ENCODE measurements around the gene SENP1.
"Not testable (repeated sequence)": the region's sequence is repeated elsewhere in the genome, so short reads cannot be mapped to it uniquely, and the experiment has no call there.

SENP1 gene

DNA sequence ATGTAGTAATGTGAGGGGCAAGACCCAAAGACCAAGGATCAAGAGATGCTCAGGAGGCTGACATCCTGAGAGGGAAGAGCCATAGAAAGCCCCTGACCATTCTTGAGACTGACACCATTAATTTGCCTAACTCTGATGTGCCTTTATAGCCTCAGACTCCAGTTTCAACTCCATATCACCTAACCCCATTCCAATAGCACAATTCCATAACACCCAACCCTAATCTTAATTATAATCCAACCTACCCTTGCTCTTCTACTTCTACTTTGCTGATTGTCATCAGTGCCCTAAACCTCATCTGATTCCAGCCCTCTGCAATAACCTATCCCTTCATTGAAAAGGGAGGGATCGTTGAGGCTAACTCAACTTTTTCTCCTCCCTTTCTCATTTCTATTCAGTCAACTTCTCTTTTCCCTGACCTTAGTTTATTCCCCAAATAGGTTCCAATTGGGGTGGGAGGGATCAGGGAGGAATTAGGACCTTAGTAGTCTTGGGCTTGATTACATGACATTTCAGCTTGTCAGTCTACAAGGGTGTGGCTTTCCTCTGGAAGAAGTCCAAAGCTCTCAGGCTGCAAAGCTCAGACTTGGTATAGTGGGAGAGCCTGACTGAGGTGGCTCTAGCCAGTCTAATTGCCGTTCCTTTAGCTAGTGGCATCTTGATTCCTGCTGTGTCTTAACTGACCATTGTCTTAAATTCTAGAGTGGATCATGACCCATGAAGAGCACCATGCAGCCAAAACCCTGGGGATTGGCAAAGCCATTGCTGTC lies 16.4 kb upstream of the SENP1 start:
- TF ChIP-seq, protein P1, sequence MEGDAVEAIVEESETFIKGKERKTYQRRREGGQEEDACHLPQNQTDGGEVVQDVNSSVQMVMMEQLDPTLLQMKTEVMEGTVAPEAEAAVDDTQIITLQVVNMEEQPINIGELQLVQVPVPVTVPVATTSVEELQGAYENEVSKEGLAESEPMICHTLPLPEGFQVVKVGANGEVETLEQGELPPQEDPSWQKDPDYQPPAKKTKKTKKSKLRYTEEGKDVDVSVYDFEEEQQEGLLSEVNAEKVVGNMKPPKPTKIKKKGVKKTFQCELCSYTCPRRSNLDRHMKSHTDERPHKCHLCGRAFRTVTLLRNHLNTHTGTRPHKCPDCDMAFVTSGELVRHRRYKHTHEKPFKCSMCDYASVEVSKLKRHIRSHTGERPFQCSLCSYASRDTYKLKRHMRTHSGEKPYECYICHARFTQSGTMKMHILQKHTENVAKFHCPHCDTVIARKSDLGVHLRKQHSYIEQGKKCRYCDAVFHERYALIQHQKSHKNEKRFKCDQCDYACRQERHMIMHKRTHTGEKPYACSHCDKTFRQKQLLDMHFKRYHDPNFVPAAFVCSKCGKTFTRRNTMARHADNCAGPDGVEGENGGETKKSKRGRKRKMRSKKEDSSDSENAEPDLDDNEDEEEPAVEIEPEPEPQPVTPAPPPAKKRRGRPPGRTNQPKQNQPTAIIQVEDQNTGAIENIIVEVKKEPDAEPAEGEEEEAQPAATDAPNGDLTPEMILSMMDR (conservative IDR thresholded peaks at IDR 0.05): no peak
- TF ChIP-seq ZFX (IDR thresholded peaks at IDR 0.05): no peak
- H3K27ac ChIP-seq: no peak overlapping the region

DNA sequence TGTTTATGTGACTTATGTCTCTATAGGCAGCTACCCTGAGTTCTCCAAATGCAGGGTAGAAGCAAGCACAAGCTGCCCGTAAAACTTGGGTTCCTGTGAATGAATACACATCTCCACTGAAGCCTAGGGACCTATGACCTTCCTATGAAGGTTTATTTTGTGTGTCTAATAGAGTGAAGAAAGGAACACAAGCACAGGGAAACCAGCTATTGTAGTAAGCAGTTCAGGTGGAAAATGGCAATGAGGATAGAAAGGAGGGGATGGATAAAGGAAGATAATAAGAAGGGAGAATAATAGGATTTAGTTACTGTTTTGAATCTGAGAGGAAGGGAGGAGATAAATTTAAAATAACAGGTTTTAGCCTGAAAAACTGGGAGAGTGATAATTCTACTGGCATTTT lies 15.6 kb upstream of the SENP1 start:
- TF ChIP-seq, protein P1 (conservative IDR thresholded peaks at IDR 0.05): no peak
- no peak for TF ChIP-seq ZFX (IDR thresholded peaks at IDR 0.05)

DNA sequence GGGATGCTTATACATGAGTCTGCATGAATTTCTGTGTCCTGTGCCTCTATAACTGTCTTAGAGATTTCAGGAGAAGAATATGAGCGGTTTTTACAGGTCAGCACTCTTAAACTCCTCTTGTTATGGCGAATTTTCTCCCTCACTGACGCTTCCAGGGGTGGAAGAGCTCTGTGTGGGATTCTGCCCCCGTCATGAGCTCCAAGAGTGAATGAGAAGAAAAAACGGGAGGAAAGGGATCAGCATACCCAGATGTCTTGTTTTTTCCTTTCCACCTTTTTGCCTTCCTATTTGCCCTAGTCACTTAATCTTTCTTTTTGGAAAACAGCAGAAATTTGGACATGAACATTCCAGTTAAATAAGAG lies 13.9 kb upstream of the SENP1 start:
- H3K27ac ChIP-seq: peak overlapping the region; percentile 77
- TF ChIP-seq ZFX (IDR thresholded peaks at IDR 0.05): no peak
- TF ChIP-seq, protein P1 (conservative IDR thresholded peaks at IDR 0.05): no peak

More for the DNA sequence above, 15.6 kb upstream of the SENP1 start:
- H3K27ac ChIP-seq: no peak overlapping the region

DNA sequence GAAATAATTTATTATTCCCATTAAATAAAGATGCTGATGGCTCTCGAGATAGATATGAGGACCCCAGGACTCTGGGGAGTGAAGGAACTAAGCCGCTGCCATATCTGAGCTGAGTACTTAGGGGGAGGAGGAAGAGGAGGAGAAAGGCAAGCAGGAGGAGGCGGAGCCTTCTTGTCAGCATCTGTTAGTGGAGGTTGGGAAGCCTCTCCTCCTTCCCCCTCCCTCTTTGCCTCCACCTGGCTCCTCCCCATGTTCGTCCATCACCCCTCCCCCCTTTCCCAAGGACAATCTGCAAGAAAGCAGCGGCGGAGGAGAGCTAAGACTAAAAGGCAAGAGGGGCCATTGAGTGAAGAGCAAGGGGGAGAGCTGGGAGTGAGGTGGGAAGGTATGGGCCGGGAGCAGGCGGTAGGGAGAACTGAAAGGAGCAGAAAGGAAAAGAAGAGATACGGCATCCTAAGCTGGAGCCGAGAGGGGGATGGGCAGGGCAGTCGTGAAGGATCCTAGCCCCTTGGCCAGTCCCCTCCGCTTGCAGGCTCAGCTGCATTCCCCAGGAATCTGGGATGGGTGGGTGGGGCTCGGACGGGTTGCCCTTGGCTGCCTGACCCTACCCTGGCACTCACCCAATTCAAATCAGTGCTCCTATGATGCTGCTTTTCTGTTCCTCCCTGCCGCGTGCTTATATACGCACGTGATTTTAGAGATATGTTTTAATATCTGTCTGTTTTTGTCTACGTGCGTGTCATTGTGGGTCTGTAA lies 13.4 kb upstream of the SENP1 start, which contains the start of gene PFKM:
Gene PFKM (plus strand): TSS at position 287 of the 756 bp plus-strand sequence. CDS start 3,411 bp downstream, outside the sequence.
- H3K27ac ChIP-seq: peak within 1 kb of the TSS; percentile 77
- TF ChIP-seq, protein P1 (conservative IDR thresholded peaks at IDR 0.05): no peak
- TF ChIP-seq ZFX (IDR thresholded peaks at IDR 0.05): no peak

DNA sequence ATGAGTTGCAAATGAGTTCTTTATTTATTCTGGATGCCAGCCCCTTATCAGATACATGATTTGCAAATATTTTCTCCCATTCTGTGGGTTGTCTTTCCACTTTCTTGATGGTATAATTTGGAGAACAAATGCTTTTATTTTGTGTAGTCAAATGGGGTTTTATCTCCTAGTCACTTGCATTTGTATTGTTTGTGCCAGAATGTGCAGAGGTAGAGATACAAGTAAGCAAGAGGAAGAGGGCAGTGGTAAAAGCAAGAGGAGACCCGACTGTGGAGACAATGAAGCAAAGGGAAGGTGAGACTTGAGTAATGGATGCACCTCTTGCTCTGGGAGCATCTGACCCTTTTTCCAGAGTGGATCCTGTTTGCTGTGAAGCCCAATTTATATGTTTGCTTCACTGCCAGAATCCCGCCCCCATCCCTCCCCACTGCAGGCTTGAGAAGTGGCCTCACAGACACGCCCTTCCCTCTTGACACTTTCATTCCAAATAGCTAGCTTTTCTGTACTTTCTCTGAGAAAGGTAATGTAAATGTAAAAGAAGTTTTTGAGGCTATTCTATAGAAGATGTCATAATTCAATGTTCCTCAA lies 12.5 kb upstream of the SENP1 start:
- TF ChIP-seq ZFX (IDR thresholded peaks at IDR 0.05): no peak
- TF ChIP-seq, protein P1 (conservative IDR thresholded peaks at IDR 0.05): no peak
- peak overlapping the region; percentile 77; the same call in 1 of the 2 replicates for H3K27ac ChIP-seq

DNA sequence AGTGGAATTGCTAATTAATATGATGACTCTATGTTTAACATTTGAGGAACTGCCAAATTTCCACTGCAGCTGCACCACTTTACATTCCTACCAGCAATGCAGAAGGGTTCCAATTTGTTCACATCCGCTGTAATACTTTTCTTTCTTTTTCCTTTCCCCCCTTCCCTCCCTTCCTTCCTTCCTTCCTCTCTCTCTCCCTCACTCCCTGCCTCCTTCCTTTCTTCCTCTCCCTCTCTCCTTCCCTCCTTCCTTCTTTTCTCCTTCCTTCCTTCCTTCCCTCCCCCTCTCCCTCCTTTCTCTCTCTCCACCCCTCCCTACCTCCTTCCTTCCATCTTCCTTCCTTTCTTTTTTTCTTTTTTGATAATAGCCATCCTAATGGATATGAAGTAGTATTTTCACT lies 10.1 kb upstream of the SENP1 start:
- H3K27ac ChIP-seq: no peak overlapping the region
- TF ChIP-seq, protein P1 (conservative IDR thresholded peaks at IDR 0.05): no peak
- no peak for TF ChIP-seq ZFX (IDR thresholded peaks at IDR 0.05)

DNA sequence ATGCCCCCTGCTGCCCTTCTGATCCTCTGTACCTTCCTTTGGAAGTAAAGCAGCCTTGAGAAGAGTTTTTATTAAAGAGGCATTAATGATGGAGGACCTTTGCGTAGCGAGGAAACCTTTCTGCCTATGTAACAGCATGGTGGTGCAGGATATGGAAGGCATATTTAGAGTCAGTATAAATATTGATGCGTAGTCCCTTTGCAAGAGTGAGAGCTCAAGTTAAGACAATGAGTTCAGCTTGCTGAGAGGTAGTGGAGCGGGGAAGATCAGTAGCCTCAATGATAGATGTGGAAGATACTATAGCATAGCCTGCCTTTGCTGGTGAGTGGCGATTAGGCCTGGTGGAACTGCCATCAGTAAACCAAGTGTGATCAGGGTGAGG lies 5.4 kb upstream of the SENP1 start:
- H3K27ac ChIP-seq: not testable (repeated sequence)
